HG03025 (cell line): ENCODE measurements around the gene RPTOR.
"Not testable (repeated sequence)": the region's sequence is repeated elsewhere in the genome, so short reads cannot be mapped to it uniquely, and the experiment has no call there.

Experiments used
- ATAC-seq: cut with Tn5 transposase; IDR thresholded peaks from one replicate; pipeline ENCODE4 v1.9.1; 2021; ENCODE audit warnings: mild to moderate bottlenecking, moderate library complexity; ENCODE audit not compliant: unreplicated experiment, low FRiP score

RPTOR gene

DNA sequence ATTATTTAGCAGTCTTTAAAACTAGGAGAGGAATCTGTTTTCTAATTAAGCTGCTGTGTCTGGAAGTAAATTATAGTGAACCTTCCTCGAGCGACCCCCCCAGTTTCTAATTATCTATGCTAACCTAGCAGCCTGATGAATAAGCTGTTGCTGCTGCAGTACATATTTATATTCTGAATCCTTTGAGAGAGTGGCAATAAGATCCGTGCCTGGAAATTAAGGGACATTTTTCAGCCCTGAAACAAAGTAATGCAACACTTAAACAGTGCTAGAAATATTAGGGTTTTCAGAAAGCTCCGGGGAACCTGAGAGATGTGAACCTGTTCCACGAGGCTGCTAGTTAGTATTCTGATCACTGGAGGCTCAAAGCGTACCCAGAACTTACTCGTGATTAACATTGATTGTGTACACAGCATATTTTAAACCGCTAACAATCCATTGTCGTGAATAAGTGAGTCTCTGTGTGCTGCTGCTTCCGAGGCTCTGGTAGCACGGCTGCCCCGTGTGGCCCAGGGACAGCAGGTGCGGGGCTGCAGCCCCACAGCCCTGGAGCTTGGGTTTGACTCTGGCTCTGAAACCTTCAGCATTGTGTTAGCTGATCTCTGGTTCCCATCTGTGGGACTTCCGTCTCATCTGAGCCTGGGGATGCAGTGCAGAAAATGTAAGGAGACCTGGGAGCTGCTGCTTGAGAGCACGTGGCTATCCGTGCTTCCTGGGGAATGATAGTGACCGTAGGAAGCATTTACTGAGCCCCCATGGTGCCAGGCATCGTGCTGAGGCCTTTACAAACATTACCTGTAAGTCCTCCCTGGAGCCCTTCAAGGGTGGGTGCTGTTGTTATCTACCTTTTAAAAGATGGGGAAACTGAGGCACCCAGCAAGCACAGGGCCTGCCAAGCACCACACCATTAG is 256.1 kb downstream of the RPTOR start:
- no peak for ATAC-seq

DNA sequence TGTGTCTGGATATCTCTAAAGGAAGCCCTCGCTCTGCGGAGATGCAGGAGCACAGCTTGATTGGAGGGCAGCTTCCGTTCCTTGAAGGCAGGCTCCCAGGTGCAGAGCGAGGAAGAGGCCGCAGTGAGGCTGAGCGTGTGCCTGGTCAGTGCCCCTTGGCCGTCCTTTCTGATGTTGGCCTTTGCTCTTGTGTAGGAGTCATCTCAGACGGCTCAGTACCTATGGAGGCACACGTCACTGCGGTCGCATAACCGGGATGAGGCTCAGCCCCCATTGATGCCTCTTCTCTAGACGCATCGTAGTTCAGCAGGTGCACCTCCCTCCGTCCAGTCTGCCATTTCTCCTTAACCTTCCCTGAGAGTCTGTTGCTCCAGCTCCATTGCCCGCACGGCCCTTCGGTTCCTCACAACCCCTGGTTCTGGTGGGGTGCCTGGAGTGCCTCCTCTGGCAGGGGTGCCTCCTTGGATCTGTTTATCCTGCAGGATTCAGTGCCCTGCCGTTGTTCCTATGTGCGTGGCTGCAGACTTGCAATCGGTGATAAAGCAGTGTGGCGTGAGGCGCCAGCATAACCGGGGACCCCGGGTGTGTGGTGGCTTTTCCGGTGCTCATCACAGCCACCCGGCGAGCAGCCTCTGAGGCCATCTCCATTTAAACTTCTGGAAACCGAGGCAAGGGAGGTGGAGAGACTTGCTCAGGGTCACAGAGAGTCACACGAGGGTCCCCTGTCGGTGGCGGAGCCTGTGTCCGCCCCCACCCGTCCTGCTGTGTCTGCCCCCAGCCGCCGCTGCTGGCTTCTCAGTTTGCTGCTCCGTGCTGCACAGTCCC is 258.2 kb downstream of the RPTOR start:
- ATAC-seq, result no peak

DNA sequence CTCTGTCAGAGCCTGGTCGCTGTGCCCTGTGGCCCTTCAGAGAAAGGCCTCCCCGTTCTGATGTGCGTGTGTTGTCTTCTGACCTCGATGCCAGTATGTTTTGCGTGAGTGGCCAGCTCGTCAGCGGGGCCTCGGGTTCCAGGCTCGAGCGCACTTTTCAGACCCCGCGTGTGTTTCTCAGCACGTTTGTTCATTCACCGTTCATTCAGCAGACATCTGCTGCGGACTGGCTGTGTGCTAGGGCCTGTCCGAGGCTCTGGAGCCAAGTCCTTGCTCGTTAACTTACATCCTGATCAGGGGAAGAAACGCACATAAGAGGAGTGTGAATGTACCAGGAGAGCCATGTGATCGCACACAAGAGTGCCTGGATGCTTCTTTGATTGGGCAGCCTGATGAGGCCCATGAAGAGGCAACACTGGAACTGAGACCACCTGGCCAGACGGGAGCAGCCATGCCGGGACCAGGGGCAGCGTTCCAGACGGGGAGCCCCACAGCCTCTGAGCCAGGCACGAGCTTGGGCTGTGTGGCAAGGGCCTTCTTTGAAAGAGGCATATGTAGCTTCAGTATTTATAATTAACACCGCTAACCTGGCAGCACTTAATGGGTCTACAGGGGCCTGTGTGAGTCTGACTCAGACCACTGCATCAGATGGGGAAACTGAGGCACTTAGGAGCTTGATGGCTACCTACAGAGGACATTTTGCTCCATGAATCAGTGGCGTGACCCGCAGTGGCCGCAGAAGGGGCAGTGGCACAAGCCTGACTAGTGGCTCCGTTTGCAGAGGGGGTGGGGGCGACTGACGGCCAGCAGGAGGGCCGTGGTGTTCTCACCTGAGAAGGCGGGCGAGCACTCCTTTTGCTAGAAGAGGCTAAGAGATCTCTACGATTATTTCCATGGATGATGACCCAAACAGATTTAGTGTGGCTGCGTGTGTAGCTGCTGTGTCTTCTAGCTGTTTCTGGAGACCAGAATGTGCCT is 259.1 kb downstream of the RPTOR start:
- no peak for ATAC-seq

DNA sequence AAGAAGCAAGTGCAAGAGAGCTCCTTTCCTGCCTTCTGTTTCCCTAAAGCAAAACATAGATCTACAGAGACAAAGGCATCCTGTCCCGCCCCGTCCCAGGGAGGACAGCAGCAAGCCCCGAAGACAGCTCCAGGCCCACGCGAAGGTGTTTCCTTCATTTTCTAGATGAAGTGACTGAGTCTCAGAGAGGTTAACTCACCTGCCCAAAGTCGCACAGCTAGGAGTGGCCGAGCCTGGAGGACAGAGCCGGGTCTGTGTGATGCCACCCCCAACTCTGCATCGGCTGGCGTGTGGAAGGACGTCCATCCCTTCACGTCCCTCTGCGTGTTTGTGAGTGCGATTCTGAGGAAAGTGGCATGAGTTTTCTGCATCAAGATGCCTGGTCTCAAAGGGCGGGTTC is 259.8 kb downstream of the RPTOR start:
- no peak for ATAC-seq

DNA sequence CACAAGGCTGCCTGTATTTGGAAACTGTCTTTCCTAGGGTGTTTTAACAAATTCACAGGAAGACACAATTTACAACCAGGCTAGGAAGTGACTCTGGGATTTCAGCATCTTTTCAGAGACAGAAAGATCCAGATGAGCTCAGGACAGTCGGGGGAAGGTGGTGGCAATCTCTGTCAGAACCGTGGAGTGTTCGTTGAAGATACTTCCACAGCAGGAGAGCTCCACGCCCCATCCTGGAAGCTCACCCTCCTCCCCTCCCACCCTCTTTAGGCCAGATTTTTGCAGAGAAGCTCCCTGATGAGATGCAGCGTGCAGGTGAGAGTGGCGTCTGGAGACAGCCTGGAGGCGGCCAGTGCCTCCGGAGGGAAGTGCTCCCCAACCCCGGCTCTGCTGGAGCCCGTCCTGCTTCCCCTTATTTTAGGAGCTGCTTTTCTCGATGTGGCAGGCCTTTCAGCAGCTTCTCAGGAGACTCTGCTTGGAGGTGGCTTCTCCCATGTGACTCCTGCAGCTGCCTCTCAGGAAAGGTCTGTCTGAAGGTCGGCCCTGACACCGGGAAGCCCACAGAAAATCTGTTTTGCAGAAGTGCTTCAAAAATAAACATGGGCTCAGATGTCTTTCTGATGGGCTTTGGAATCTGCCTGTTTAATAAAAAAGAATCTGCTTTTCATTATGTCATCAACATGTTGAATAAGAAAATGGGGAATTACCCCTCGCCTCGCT is 260.6 kb downstream of the RPTOR start:
- no peak for ATAC-seq

DNA sequence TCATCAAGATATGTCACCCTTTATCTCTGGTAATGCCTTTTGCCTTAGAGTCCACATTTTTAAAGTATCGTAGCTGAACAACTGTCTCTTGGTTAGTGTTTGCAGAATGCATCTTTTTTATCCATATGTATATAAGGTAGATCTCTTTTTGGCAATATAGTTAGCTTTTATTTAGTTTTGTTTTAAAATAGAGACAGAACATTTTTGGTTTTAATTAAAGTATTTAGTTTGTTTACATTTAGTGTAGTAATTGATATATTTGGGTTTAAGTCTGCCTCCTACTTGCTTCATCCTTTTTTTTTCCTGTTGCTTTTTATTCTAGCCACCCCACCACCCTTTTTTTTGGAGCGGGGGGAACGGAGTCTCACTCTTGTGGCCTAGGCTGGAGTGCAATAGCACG is 262.4 kb downstream of the RPTOR start:
- ATAC-seq, result no peak

DNA sequence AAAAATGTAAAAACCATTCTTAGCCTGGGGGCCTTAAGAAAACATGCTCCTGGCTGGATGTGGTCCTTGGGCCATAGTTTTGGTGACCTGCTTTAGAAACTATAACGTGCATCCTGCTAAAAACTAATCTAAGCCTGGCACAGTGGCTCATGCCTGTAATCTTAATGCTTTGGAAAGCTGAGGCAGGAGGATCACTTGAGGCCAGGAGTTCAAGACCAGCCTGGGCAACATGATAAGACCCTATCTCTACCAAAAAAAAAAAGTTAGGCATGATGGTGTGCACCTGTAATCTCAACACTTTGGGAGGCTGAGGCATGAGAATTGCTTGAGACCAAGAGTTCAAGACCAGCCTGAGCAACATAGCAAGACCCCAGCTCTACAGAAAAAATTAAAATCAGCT is 263.2 kb downstream of the RPTOR start:
- ATAC-seq, result no peak

DNA sequence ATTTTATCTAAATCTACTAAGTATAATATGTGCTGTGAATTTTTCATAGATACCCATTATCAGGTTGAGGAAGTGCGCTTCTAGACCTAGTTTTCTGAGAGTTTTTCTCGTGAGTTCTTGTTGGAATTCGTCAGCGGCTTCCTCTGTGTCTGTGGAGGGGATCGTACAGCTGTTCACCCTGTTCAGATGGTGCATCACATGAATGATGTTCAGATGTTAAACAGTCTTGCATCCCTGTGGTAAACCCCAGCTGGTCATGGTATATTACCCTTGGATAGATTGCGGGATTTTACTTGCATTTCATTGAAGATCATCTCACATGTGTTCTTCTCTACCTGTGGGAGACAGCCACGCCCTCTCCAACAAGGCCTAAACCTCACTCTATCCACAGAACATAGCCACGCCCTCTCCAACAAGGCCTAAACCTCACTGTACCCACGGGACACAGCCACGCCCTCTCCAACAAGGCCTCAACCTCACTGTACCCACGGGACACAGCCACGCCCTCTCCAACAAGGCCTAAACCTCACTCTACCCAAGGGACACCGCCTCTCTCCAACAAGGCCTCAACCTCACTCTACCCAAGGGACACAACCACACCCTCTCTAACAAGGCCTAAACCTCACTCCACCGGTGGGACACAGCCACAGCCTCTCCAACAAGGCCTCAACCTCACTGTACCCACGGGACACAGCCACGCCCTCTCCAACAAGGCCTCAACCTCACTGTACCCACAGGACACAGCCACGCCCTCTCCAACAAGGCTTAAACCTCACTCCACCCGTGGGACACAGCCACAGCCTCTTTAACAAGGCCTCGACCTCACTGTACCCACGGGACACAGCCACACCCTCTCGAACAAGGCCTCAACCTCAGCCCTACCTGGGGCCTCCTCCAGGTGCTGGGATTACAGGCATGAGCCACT is 266.8 kb downstream of the RPTOR start:
- no peak for ATAC-seq

DNA sequence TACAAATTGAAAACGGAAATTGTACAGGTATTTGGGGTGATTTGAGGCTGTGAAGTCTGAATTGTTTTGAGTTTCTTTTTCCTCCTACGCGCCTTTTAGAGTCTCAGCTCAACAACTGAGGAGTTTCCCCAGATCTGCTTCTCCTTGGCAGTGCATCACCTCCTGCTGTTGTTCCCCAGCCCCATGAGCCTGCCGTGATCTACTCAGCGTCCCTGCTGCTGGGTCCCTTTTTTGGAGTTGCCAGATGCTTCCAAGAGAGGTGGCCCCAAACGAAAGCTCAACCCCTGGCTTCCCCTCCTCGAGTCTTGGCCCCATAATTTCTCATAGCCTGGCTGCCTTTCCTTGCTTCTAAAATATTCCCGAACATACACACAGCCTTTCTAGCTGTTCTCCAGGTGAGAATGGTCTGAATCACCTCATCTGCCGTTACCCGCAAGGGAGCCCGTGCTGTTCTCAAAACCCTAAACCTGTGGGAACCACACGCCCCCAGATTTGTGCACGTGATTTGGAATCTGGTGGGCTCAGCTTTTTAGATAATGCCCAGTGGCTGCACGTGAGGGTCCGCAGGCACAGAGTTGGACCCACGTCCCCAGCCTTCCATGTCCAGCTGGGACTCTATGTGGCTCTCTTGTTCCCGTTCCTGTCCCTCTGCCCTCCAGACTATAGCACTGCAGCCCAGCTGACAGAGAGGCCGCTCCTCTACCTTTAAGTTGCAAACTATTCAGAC is 267.9 kb downstream of the RPTOR start:
- no peak for ATAC-seq

DNA sequence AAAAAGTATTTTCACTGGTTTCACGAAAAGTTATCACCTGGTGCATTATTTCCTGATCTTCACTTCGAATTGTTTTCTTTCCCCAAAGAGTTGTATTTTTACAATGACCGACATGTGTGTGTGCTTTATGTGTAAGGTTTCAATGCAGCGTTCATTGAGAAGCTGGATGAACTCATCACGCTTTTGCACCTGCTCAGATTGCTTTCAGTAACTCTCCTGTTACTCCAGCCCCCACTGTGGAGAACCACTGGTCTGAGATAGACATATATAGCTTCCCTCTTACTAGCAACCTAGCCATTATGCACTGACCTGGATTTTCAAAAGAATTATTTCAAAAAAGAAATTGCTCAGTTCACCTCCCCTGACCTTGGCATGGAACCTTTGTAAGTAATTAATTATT is 268.7 kb downstream of the RPTOR start:
- ATAC-seq, result no peak

DNA sequence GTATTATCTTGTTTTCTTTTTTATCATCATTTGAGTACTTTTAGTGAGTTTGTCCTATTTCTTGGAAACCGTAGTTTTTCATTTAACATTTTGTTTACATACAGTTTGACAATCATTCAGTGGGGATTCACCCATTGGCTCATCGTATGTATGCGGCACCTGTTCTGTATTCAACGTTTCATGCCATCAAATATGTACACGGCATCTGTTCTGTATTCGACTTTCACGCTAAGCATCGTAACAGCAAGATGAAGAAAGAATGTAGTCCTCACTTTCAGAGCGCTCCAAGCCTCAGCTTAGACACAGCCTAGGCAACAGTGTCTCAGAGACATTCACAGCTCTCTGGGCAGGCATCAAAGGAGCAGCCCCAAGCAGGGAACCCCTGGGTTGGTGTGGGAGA is 269.9 kb downstream of the RPTOR start:
- ATAC-seq, result no peak

DNA sequence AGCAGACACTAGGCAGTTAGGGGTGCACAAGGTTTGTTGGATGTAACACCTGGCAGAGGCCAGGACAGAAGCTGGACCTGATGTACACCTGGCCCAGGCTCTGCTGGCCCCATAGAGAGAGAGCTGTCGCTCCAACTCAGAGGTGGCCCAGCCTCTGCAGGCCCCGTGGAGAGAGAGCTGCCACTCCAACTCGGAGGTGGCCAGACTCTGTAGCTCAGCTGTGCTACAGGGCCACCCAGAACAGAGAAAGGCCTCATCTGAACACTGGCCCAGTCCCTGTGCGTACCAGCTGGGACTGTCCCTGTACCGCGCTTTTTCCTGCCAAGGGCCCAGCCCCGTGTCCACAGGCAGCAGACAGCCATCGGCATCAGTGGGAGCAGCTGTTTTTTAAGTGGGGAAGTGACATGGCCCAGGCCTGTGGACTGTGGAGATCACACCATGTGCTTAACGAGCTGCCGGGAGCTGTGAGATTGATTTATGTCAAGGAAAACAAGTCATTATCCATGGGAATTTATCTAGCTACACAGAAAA is 270.6 kb downstream of the RPTOR start:
- no peak for ATAC-seq

DNA sequence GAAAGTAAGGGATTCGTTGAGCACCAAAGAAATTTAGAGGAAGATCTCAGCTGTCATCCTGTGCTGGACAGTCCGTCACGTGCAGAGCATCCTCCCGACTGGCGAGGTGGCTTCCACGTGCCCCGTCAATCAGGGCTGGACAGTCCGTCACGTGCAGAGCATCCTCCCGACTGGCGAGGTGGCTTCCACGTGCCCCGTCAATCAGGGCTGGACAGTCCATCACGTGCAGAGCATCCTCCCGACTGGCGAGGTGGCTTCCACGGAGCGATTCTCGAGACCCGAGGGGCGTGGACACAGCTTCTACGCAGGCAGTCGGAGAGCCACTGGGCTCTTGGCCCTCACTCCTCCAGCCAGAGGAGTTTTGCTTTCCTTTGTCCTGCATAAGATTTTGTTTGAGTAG is 271.1 kb downstream of the RPTOR start:
- not testable (repeated sequence) for ATAC-seq

DNA sequence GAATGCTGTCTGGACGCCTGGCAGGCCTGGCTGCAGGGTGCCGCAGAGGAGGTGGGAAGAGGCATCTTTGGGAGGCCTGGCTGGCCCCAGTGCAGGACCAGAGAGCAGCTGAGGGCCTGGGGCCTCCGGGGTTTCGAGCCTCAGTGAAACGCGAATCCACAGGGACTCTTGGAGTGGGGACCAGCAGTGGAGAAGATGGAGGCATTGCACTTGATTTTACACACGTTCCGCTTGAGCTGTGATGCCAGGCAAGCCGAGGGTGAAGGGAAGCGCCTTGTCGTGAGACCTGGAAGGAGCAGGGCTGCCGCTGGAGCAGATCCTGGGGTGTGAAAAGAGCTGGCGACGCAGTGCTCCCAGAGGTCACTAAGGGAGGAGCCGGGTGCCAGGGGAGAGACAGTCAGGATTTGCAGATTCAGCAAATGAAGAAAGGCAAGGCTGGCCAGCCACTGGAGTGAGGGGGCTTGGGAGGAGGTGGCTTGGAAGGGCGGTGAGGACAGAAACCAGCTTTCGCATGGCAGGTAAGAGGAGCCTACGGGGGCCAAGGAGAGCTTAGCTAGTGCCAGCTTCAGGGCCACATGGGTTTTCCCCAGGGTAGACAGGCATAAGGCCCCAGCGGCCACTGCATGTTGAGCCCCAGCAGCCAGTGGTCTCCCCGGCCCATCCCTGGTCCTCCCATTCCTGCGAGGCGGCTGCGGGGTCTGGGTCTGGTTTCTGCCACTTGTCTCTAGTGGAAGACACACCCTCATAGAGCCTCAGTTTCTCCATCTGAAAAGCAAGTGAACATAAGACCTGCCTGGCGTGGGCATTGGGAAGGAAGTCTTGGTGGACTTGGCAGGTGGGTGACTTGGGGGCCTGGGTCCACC is 271.8 kb downstream of the RPTOR start:
- no peak for ATAC-seq

DNA sequence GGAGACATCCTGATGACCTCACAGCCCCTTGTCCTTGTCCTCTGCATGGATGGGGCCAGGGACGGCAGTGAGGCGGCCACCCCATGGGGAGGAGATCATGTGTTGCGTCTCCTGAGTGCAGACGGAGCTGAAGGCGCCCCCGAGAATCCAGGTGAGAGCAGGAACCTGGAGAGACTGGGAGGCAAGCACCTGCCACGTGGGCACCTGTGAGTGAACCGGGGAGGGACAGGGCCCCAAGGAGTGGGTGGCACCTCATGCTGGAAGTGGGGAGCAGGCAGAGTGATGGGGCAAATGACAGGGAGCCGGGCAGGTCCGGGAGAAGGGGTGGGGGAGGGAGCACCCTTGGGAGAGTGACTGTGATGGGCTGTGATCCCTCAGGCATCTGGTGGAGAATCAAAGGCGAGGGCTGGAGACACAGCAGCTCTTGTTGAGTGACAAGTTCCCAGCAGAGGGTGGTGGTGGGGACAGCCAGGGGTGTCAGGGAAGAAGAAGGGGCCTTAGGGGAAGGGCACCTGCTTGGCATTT is 272.7 kb downstream of the RPTOR start:
- ATAC-seq, result no peak

DNA sequence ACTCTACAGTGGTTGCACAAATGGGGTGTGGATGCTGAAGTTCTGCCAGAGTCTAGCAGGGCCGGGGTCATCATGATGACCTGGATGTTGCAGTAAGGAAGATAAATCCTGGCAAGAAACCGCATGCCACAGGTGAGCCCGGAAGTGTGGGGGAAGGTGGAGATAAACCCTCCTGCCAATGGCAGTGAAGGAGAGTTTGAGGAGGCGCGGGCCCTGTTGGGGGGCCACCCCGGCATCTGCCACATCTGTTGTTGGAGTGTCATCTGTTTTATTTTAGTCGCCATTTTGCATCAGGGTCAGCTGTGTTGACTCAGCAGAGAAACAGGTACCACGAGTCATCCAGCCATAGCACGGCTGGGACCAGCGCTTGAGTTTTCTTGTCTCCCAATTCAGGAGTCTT is 273.2 kb downstream of the RPTOR start:
- no peak for ATAC-seq

DNA sequence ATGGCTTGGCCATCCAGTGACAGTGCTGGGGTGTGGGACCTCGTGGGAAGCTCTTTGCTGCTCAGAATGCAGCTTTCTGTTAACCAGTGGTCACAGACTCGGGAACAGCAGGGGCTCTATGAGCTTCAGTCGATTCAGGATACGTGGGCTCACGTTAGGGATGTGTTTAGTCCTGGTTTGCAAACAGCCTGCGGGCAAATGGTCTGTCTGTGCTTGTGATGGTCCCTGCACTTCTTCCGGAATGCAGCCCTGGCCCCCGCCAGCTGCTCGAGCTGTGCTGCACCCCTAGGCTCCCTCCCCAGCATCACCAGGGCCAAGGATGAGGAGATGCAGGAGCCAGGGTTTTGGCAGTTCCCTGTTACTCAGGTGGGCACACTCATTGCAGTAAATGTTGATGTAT is 274.2 kb downstream of the RPTOR start:
- ATAC-seq, result no peak
